ENCODE data around the gene ATF6.

- TF ChIP-seq YY1 (IDR thresholded peaks at IDR 0.05; ENCODE audit: insufficient read depth, insufficient read length) (no peak), ZNF274 (IDR thresholded peaks at IDR 0.05; ENCODE audit: low read depth, low read length) (no peak), SUZ12 (IDR thresholded peaks at IDR 0.05; ENCODE audit: extremely low read depth, insufficient read depth, insufficient read length) (no peak)
Observed at GRCh38 chr1:161981126-161981525, 215.0 kb downstream of the ATF6 start.
